HG02798 (cell line): ENCODE measurements around the gene FAM110C.
"Not testable (repeated sequence)": the region's sequence is repeated elsewhere in the genome, so short reads cannot be mapped to it uniquely, and the experiment has no call there.

ENCODE experiments used
- ATAC-seq: cut with Tn5 transposase; IDR thresholded peaks from one replicate; pipeline ENCODE4 v1.9.1; 2021; ENCODE audit warnings: mild to moderate bottlenecking; ENCODE audit not compliant: unreplicated experiment, poor library complexity

Gene FAM110C, protein sequence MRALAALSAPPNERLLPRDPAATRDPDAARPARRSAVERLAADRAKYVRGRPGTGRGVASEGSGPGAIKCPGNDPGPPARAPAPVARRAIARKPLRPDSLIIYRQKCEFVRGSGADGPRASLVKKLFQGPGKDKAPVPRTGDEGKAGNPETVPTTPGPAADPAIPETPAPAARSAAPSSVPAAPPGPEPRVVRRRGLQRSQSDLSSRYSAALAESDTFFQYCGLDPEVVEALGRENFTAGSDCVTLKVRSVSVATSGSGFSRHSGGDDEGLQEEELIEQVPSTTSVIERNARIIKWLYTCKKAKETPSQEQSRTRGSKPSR

DNA sequence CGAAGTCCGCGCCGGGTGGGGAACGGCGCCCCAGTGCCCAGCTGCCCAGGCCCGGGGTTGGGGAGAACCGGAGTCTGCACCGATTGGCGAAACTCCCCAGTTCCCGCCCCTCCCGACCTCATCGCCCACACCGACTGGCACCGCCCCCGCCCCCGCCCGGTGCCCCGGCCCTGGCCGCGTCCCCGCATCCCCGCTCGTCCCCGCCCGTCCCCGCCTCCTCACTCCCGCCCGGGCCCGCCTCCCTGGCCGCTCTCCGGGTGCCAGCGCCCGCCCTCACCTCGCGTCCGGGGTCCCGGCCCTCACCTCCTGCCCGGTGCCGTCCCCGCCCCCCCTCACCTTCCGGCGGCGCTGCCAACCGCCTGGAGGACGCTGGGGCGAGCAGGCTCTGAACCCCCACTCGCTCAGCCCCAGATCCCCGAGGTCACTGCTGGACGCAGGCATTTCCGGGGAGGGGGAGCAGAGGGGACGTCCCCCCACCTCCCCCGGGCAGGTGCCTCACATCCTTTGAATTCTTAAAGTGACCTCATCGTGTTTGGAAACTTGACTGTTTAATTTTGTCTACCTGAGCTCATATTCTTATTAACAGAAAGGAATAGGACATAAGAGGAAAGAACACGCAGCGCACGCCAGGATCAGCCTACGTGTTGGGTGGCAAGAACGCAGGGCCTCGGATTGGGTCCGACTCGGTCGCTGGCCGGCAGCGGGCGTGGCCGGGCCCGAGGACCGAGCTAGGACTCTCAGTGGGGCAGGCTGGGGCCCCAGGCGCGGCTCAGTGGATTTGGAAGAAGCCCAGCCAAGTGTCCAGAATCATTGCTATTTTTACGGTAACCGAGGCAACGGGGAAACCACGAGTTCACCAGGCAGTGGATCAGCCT lies at the start of gene FAM110C:
Gene FAM110C, minus strand, starts transcription at position 35 of the 875 bp plus-strand sequence. CDS start 120 bp downstream, outside the sequence.
- ATAC-seq, result no peak

DNA sequence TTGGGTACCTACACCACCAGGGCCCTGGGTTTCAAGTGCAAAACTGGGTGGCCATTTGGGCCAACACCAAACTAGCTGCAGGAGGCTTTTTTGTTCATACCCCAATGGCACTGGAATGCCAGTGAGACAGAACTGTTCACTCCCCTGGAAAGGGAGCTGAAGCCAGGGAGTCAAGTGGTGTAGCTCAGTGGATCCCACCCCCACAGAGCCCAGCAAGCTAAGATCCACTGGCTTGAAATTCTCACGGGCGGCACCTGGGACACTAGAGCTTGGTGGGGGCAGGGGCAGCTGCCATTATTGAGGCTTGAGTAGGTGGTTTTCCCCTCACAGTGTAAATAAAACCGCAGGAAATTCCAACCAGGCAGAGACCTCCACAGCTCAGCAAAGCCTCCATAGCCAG lies 46.0 kb upstream of the FAM110C start:
- ATAC-seq, result no peak

DNA sequence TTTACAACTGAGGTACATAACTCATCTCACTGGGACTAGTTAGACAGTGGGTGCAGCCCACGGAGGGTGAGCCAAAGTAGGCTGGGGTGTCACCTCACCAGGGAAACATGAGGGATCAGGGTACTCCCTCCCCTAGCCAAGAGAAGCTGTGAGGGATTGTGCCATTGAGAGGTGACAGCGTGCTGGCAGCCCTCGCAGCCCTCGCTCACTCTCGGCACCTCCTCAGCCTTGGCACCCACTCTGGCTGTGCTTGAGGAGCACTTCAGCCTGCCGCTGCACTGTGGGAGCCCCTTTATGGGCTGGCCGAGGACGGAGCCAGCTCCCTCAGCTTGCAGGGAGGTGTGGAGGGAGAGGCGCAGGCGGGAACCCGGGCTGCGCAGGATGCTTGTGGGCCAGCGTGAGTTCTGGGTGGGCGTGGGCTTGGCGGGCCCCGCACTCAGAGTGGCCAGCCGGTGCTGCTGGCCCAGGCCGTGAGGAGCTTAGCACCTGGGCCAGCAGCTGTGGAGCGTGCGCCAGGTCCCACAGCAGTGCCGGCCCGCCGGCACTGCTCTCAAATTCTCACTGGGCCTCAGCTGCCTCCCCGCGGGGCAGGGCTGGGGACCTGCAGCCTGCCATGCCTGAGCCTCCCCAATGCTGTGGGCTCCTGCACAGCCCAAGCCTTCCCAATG lies 44.5 kb upstream of the FAM110C start:
- no peak for ATAC-seq

DNA sequence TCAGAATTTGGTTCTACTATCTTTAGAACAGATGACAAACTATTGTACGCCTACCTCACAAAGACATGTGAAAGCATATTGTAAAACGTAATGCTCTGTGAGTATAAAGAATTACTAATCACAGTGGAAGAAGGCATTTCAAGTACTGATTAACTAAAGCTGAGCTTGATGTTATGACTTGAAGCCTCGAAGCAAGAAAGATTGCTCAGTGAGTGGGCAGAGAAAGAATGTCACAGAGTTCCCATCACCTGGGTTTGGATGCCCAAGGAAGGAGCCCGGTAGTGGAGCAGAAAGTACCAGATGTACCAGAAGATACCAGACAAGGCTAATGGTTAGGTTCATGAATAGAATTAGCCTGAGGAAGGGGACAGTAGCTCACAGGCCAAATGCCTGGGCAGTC lies 39.5 kb upstream of the FAM110C start:
- ATAC-seq, result no peak

DNA sequence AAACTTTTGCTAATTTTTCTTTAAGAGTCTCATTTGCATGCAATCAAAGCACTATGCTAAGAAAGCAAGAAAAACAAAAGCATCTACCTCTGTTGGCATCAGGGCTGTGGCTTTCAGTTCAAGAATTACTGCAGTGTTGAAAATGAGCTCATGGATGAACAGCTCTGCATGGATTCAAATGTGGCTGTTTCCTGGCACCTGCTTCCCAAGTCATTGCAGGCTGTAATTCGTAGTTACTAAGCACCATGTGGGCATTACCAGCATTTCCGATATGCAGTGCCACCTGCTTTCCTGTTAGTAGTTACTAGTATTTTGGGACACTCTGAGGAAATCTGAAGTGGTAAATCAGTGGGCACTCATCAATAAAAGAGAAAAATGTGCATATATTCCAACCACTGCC lies 37.8 kb upstream of the FAM110C start:
- no peak for ATAC-seq

DNA sequence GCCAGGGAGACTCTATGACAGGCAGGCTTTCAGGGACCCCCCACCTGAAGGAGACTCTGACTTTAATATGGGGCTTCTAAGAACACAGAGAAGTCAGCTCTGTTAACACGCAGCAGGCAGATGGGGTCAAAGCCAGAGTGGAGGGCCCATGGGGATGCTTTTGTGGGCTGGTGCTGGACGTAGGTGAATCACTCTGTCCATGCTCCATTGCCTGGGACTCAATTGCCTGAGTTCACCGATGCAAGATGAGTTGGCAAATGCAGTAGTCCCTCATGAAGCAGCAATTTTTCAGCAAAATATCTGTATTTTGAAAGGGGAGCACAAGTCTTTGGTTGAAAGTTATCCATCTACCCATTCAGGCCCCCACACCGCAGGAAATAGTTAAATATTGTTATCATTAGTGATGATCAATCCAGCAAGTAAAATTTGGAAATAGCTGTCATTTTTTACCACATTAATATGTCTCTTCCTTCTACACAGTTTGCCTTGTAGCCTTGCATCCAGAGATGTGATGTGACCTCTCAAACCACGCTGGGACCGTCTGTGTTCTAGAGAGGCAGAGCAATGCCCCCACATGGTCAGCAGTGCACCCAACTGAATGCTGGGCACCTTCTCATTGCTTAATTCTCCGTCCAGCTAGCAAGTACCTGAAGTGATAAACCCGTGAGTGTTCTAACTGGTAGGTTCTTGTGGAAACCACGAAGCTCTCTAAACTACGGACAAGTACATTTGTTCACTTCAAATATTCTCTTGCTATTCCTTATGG lies 34.8 kb upstream of the FAM110C start:
- no peak for ATAC-seq

DNA sequence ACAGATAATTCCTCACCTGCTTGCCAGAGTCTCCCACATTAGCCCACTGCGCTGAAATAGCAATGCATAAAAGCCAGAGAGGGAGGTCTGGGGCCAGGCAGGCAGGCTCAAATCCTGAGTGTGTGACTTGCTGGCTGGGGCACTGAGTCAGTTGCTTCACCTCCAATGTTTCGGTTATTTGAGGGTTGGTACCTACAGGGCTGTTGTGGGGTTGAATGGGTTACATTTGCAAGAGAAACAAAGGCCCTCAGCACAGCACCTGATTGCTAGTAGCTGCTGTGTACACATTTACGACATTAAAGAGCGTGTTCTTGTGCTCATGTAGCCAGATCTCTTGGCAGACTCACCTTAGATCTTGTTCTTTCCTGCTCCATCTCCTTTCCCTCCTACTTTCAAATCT lies 34.1 kb upstream of the FAM110C start:
- no peak for ATAC-seq

DNA sequence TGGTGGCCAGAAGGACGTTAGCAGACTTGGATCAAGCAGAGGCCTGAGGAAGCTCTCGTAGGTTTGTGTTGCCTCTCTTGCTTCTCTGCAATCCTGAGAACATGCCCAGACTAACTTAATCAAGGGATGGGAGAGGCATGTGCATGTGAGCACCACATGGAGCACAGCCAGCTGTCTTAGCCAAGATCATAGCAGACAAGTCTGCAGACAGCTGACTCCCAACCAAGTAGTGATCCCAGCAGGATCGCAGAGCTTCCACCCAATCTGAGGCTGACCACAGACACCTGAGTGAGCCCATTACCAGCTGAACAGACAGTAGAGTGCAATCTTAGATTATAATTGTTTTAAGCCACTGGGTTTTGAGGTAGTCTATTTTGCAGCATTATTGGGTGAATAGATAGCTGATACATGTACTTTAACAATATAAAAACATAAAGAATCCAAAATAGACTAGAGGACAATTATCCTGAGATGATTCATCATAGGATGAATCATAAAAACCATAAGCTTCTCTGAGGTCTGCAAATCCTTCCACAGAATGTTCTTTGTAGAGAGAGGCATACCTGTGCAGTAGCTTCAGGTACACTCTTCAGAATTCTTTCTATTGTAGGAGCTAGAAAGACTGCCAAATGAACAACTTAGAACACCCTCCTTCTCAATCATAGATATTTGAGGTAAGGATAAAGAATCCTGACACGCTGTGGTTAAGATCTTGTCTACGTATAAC lies 25.2 kb upstream of the FAM110C start:
- ATAC-seq, result no peak

DNA sequence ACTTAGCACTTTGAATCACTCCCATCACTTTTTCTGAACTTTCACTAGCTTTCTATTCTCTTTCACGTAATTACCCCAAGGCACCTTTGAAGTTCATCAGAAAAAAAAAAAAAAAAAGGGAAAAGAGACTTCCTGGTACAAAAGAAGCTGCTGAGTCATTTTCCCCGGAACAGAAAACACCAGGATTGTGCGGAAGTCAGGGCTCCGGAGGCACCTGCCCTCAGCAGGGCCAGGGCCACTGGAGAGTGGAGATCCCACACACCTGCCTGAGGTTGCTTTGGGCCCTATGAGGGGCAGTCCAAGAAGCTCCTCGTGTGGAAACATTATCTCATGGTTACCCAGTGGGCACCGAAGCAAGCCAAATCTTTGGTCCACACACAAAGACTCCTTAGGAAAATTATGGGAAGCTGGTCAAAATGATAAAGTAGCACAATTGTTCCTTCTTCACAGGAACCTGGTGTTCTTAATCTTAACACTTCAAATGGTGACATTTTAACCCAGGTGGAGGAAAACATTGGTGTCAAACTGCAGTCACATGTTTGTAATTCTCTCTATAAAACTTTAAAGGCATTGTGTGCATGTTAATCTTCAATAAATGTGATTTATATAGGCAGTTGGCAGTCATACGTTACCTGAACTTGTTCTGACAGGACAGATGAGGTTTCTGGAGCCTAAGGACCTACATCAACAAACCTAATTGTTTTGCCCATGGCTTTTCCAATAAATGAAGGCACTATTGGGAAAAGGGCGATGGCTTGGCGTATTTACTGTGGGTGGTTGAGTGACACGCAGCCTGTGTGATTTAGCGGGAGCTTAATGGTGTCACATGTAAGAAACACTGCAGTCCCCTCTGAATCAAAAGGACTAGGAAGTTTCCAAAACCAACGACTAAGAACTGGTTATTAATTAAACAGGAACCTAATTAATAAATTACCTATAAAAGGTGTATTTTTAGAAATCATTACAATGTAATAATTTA lies 23.4 kb upstream of the FAM110C start:
- no peak for ATAC-seq

DNA sequence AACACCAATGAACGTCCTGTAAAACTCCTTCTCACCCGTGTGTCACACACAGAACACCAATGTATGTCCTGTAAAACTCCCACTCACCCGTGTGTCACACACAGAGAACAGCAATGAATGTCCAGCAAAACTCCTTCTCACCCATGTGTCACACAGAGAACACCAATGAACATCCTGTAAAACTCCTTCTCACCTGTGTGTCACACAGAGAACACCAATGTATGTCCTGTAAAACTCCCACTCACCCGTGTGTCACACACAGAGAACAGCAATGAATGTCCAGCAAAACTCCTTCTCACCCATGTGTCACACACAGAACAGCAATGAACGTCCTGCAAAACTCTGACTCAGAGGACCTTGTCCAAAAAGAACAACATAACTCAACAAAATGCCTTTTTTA lies 22.3 kb upstream of the FAM110C start:
- not testable (repeated sequence) for ATAC-seq

DNA sequence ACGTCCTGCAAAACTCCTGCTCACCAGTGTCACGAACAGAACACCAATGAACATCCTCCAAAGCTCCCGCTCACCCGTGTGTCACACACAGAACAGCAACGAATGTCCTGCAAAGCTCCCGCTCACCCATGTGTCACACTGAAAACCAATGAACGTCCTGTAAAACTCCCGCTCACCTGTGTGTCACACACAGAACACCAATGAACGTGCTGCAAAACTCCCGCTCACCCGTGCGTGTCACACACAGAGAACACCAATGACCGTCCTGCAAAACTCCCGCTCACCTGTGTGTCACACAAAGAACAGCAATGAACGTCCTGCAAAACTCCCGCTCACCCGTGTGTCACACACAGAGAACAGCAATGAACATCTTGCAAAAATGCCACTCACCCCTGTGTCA lies 20.5 kb upstream of the FAM110C start:
- ATAC-seq, result no peak

DNA sequence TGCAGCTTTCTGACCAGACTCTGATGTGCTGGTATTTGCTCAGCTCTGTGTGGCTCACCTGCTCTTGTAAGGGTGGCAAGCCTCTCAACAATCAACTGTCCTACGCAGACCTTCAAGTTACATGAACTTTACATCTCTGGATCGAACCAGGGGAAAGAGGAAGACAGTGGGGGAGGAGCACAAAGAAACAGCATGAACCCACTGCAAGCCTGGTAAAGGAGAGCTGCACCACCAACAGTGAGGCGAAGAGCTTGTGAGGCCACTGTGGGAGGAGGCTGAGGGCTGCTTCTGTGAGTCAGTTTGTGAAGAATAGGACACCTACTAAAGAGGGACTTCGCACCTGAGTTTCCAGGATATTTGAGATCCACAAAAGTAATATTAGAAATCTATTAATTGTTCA lies 18.8 kb upstream of the FAM110C start:
- ATAC-seq, result no peak

DNA sequence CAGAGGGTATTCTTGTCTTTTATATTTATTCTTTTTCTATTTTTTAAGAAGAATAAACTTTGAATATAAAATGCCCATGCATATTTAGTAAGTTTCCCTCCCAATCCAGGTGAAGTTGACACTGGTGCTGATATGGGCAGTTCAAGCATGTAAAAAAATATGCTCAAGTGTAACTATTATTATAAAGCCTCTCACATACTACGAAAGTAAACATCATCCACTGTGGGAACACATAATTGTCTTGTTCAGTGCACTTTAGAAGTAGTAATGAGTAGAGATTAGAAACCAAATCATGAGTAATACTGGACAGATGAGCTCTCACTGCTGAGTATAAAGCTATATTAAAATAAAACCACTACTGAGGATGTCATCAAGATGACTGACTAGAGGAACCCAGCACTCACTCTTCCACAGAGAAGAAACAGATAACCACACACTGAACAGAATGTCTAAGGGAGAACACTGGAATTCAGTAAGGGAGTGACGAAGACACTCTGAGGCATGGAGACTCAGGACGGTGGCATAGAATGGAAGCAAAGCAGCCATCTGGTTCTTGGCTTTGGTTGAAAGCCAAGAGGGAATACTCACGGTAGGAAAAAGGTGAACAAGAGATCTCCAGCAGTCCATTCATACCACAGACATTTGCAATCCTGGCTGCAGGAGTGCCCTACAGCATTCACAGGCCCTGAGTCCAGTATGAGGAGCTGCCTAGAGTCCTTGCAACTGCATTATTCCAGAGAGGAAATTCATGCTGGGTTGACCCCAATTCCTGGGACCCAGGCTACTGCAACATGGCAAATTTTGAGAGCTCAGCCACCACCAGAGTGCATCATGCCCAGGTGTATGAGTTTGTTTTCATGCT lies 9.5 kb upstream of the FAM110C start:
- no peak for ATAC-seq

DNA sequence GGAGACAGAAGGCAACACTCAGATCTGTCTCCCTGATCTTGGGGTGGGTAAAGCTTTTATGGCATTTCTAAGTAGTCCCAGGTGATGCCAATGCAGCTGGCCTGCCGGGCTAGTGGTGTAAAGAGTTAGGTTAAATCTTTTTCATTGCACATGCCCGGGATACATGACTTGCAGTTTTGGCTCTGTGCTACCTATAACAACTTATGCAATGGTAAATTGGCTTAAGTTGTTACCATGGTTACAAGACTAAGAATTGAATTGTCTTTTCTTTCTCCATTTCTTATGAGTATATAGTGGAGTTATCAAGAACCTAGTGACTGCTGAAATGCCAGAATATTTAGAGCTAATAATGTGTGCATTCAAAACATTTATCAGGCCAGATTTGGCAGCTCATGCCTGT lies 5.3 kb upstream of the FAM110C start:
- ATAC-seq, result no peak

DNA sequence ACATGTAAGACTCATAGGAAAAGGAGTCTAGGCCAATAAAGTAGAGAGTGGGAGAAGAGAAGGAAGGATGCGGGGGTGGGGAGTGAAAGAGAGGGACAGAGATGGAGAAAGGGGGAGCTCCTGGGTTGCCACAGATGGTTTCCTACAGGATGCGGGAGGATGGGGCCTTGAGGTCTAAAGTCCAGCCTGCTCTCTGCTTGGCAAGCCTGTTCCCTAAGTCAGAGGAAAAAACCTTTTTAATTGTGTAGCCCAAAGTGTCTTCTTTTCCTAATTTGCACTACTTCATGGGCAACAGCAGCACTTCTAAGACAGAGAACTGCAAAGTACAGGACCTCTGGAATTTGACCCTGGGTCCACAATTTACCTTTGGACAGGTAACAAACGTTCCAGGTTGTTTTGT lies 1.4 kb upstream of the FAM110C start:
- ATAC-seq, result no peak

DNA sequence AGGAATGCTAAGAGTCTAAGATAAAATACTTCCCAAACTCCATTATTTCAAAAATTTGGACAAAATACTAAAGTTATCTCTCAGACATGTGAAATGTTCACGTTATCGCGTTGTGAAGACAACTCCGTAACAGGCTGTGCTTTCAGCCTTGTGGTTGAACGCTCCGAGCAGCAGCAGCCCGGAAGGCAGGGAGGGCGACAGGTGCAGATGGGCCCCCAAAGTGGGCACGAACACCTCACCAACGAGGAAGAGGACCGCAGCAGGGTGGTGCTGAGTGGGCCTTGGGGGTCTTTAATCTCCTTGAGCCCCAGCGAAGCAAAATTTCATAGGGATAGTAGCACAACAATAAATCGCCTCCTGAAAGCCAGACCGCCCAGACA lies 1.0 kb upstream of the FAM110C start:
- ATAC-seq, result no peak

DNA sequence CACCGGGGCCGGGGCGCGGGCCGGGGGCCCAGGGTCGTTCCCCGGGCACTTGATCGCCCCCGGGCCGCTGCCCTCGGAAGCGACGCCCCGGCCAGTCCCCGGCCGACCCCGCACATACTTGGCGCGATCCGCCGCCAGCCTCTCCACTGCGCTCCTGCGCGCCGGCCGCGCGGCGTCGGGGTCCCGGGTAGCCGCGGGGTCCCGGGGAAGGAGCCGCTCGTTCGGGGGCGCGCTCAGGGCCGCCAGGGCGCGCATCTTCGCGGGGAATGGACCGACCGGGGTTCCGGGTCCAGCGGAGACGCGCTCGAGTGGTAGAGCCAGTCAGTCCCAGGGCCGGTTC lies 204 bp downstream of the FAM110C start:
- ATAC-seq, result no peak
